ENCODE data around the gene MKS1. TPM values are rescaled to one million over a fixed set of nuclear protein-coding genes. Genes with fewer than 3 reads are reported as not detected.

The MKS1 gene
- total RNA-seq (2021; ENCODE audit: unreplicated experiment) (29.8 TPM), Bru-seq, nascent RNA (percentile 66 among the genes with signal in this experiment), BruChase-seq, experiment 1, labeled RNA remaining after a 6-hour chase (percentile 74 among the genes with signal in this experiment), BruChase-seq, experiment 2, labeled RNA remaining after a 2-hour chase (percentile 81 among the genes with signal in this experiment)
- polyA plus RNA-seq (2012): 25.2 and 27.6 TPM in 2 replicates
- long read RNA-seq, transcript MKS1-202 (18 exons, 2,397 nt): major isoform, 43 of 83 reads
- long read RNA-seq, partial matches to known transcripts: 11 of 83 reads
- long read RNA-seq, other reads (novel, unspliced or antisense): 27 of 83 reads

DNA sequence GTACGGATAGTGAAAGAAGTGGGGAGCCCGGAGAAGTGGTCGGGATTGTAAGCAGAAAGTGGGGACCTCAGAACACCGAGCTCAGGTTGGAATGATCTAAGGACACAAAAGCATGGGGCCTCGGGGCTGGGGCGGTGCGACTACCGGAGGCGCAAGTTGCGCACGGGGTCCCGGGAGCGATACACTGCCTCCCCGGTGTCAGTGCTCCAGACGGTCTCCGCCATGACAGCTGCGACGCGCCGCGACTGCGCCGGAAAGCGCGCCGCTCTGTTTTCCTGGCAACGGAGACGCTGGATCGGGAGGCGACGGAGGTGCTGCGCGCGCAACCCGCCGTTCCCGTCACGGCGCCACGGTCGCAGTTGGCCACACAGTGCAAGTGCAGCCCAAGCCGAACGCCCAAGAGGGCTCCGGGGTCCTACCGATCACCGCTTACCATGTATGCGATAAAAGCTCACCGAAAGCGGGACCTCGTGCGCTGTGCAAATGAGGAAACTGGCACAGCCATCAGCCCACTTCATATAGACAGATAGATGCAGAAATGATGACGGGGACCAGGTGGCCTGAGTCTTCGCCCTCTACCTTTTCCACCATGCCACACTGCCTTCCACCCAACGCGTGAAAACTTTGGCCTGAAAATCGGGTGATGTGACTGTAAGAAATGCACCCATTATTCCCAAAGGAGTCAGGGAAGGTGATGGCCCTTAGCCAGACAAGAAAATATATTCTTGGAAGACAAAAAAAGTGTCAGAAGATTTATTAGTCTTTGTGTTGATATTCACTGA is at the start of gene MKS1:
Gene MKS1 (minus strand): TSS at position 249 of the 782 bp plus-strand sequence. CDS start 25 bp downstream, at position 224.
- Histone ChIP-seq H3K27me3 (ENCODE audit: insufficient read depth, low read length) (no peaks in the 10 kb centered on the region), H3K9ac (ENCODE audit: low read length) (peak within 1 kb of the TSS; percentile 73), H3K9me3 (ENCODE audit: control insufficient read depth in 1 of 2, insufficient read depth in 1 of 2, low read depth in 1 of 2, low read length in 2 of 2) (no peaks in the 10 kb centered on the region), H3K4me3 (replicated peaks in 1 of 2; ENCODE audit: low read depth in 1 of 2, low read length in 2 of 2) (peak within 1 kb of the TSS; percentile 66 to 87), H3K9me2 (ENCODE audit: insufficient read depth) (peaks cover 2% of the 10 kb centered on the region; the same call in 1 of the 2 replicates), H3K4me2 (ENCODE audit: low read length) (peak within 1 kb of the TSS; percentile 76), H3K79me2 (ENCODE audit: insufficient read depth, low read length) (no peaks in the 10 kb centered on the region), H3K36me3 (ENCODE audit: control insufficient read depth in 1 of 2, insufficient read depth in 2 of 2, low read length in 2 of 2) (no peaks in the 10 kb centered on the region), H3K4me1 (ENCODE audit: control insufficient read depth in 1 of 2, insufficient read depth in 2 of 2, low read length in 2 of 2) (peaks cover 8 to 20% of the 10 kb centered on the region in 2 experiments; a peak in 3 of 4 replicates), H4K20me1 (ENCODE audit: insufficient read depth) (no peaks in the 10 kb centered on the region), H3K27ac (ENCODE audit: low read depth, low read length) (peak within 1 kb of the TSS; percentile 30), H2AFZ (ENCODE audit: low read depth, low read length, poor library complexity, severe bottlenecking) (peak within 1 kb of the TSS; percentile 99)
- TSS peak; percentile 56 for BruUV-seq (replicated peaks)
- TF ChIP-seq EGR1 (IDR thresholded peaks at IDR 0.05; ENCODE audit: low read depth) (no peak), SRF (IDR thresholded peaks at IDR 0.05; ENCODE audit: low read depth) (peak; percentile 84), EZH2phosphoT487 (IDR thresholded peaks at IDR 0.05; ENCODE audit: borderline replicate concordance) (no peak), SP1 (IDR thresholded peaks at IDR 0.05; ENCODE audit: low read depth) (peak; percentile 28), POLR2A (IDR thresholded peaks at IDR 0.05; ENCODE audit: borderline replicate concordance, extremely low read depth, insufficient read depth, insufficient read length) (peak; percentile 89), ZFX (IDR thresholded peaks at IDR 0.05) (peak; percentile 5; the same call in 1 of the 2 replicates), YY1 (IDR thresholded peaks at IDR 0.05; ENCODE audit: extremely low read depth, insufficient replicate concordance, low read depth, low read length) (peak; percentile 96), ELF1 (IDR thresholded peaks at IDR 0.05; ENCODE audit: borderline replicate concordance, low read depth) (no peak), TCF7L2 (IDR thresholded peaks at IDR 0.05; ENCODE audit: borderline replicate concordance, extremely low read depth, insufficient read depth, insufficient read length) (peak; percentile 72), POLR2AphosphoS5 (IDR thresholded peaks at IDR 0.05; ENCODE audit: low read depth, low read length) (peak; percentile 97), CBX3 (IDR thresholded peaks at IDR 0.05; ENCODE audit: low read depth) (peak; percentile 77; the same call in 1 of the 2 replicates), SIN3A (IDR thresholded peaks at IDR 0.05; ENCODE audit: low read depth) (peak; percentile 87), CEBPB (IDR thresholded peaks at IDR 0.05; ENCODE audit: low read depth) (no peak)
- TF ChIP-seq, protein P1, sequence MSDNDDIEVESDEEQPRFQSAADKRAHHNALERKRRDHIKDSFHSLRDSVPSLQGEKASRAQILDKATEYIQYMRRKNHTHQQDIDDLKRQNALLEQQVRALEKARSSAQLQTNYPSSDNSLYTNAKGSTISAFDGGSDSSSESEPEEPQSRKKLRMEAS (IDR thresholded peaks at IDR 0.05): peak; percentile 82
- TF ChIP-seq, protein P2, sequence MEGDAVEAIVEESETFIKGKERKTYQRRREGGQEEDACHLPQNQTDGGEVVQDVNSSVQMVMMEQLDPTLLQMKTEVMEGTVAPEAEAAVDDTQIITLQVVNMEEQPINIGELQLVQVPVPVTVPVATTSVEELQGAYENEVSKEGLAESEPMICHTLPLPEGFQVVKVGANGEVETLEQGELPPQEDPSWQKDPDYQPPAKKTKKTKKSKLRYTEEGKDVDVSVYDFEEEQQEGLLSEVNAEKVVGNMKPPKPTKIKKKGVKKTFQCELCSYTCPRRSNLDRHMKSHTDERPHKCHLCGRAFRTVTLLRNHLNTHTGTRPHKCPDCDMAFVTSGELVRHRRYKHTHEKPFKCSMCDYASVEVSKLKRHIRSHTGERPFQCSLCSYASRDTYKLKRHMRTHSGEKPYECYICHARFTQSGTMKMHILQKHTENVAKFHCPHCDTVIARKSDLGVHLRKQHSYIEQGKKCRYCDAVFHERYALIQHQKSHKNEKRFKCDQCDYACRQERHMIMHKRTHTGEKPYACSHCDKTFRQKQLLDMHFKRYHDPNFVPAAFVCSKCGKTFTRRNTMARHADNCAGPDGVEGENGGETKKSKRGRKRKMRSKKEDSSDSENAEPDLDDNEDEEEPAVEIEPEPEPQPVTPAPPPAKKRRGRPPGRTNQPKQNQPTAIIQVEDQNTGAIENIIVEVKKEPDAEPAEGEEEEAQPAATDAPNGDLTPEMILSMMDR (IDR thresholded peaks at IDR 0.05 in 2 of 3, conservative IDR thresholded peaks at IDR 0.05 in 1 of 3; ENCODE audit: borderline replicate concordance in 1 of 3, insufficient read depth in 1 of 3, low read depth in 2 of 3, low read length in 2 of 3): peak in 2 of 3 experiments; percentile 64 to 79; a peak in 4 of 6 replicates
- CTCF ChIA-PET: interaction anchor here (0.6 to 5.1 kb wide), 3 partner anchors 10 to 30 kb away, joined by 3 to 36 read pairs (median 3); no protein-coding TSS in a partner anchor
- ATAC-seq: peak; percentile 98
- intact Hi-C loops (cut with micrococcal nuclease): no loop called here
- RAD21 ChIA-PET (ENCODE audit: low non-redundant PET in 1 of 2, low total read pairs in 2 of 2, uncharacterized antibody in 2 of 2, unreplicated experiment in 2 of 2): no interaction called here
- POLR2A ChIA-PET: interaction anchor here (1.0 to 1.6 kb wide), 3 partner anchors 17 to 412 kb away, joined by 3 to 4 read pairs (median 4); no protein-coding TSS in a partner anchor
- peak; percentile 87 for DNase-seq (ENCODE audit: low read depth, low spot score)

Data from HCT116 (cell line).